Measurements from ENCODE around the gene MRPS15. TPM values are rescaled to one million over a fixed set of nuclear protein-coding genes. Genes with fewer than 3 reads are reported as not detected.

MRPS15 gene
- total RNA-seq, 1 donor from 2014 or later, result 72.0 TPM

GRCh38 chr1:36464605-36465393, 615 bp upstream of the MRPS15 start:
- Mint-ChIP-seq H3K9me3 (ENCODE audit: low read depth) (no peaks in the 10 kb centered on the region), H3K4me3 (ENCODE audit: low read depth) (peak overlapping the region; percentile 99), H3K27me3 (no peaks in the 10 kb centered on the region), H3K27ac (peak overlapping the region; percentile 98), H3K36me3 (ENCODE audit: insufficient read depth) (peaks cover 3% of the 10 kb centered on the region), H3K4me1 (ENCODE audit: low read depth) (peaks cover 20% of the 10 kb centered on the region)
- TF ChIP-seq, protein P1, sequence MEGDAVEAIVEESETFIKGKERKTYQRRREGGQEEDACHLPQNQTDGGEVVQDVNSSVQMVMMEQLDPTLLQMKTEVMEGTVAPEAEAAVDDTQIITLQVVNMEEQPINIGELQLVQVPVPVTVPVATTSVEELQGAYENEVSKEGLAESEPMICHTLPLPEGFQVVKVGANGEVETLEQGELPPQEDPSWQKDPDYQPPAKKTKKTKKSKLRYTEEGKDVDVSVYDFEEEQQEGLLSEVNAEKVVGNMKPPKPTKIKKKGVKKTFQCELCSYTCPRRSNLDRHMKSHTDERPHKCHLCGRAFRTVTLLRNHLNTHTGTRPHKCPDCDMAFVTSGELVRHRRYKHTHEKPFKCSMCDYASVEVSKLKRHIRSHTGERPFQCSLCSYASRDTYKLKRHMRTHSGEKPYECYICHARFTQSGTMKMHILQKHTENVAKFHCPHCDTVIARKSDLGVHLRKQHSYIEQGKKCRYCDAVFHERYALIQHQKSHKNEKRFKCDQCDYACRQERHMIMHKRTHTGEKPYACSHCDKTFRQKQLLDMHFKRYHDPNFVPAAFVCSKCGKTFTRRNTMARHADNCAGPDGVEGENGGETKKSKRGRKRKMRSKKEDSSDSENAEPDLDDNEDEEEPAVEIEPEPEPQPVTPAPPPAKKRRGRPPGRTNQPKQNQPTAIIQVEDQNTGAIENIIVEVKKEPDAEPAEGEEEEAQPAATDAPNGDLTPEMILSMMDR (IDR thresholded peaks at IDR 0.05; ENCODE audit: unreplicated experiment), result no peak
- DNase-seq (ENCODE audit: low spot score, unreplicated experiment), result no peak

- TF ChIP-seq, protein P1 (IDR thresholded peaks at IDR 0.05; ENCODE audit: unreplicated experiment), result no peak
- peaks cover 20% of the 10 kb centered on the region for H3K4me1 Mint-ChIP-seq (ENCODE audit: low read depth)
- DNase-seq (ENCODE audit: low spot score, unreplicated experiment), result no peak
- peak overlapping the region; percentile 99 for H3K4me3 Mint-ChIP-seq (ENCODE audit: low read depth)
- H3K27ac Mint-ChIP-seq, result peak overlapping the region; percentile 98
- H3K27me3 Mint-ChIP-seq, result no peaks in the 10 kb centered on the region
- no peaks in the 10 kb centered on the region for H3K9me3 Mint-ChIP-seq (ENCODE audit: low read depth)
- peaks cover 7% of the 10 kb centered on the region for H3K36me3 Mint-ChIP-seq (ENCODE audit: insufficient read depth)
These were observed 751 bp downstream of the MRPS15 start for GRCh38 chr1:36463463-36463802.

DNA sequence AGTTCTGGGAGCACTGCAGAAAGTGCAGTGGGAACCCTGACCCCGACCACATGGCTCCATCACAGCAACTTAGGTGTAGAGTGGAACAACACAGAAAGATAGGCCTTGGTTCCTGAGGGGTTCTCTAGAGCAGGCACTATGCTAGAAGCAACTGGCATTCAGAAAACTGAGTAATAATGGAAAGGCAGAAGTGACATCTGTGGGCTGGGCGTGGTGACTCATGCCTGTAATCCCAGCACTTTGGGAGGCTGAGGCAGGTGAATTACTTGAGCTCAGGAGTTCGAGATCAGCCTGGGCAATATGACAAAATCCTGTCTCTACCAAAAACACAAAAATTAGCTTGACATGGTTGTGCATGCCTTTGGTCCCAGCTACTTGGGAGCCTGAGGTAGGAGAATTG, 5.3 kb downstream of the MRPS15 start:
- H3K4me1 Mint-ChIP-seq (ENCODE audit: low read depth), result peaks cover 5% of the 10 kb centered on the region
- H3K27ac Mint-ChIP-seq, result no peak overlapping the region
- no peaks in the 10 kb centered on the region for H3K9me3 Mint-ChIP-seq (ENCODE audit: low read depth)
- TF ChIP-seq, protein P1 (IDR thresholded peaks at IDR 0.05; ENCODE audit: unreplicated experiment), result no peak
- H3K36me3 Mint-ChIP-seq (ENCODE audit: insufficient read depth), result peaks cover 13% of the 10 kb centered on the region
- H3K27me3 Mint-ChIP-seq, result no peaks in the 10 kb centered on the region
- DNase-seq (ENCODE audit: low spot score, unreplicated experiment), result no peak
- H3K4me3 Mint-ChIP-seq (ENCODE audit: low read depth), result no peak overlapping the region

GRCh38 chr1:36457691-36458090, 6.5 kb downstream of the MRPS15 start:
- TF ChIP-seq, protein P1 (IDR thresholded peaks at IDR 0.05; ENCODE audit: unreplicated experiment), result no peak
- Mint-ChIP-seq H3K9me3 (ENCODE audit: low read depth) (no peaks in the 10 kb centered on the region), H3K4me1 (ENCODE audit: low read depth) (no peaks in the 10 kb centered on the region), H3K4me3 (ENCODE audit: low read depth) (no peak overlapping the region), H3K27me3 (no peaks in the 10 kb centered on the region), H3K36me3 (ENCODE audit: insufficient read depth) (peaks cover 12% of the 10 kb centered on the region), H3K27ac (no peak overlapping the region)
- DNase-seq (ENCODE audit: low spot score, unreplicated experiment), result no peak

GRCh38 chr1:36456391-36456928, 7.7 kb downstream of the MRPS15 start:
- TF ChIP-seq, protein P1 (IDR thresholded peaks at IDR 0.05; ENCODE audit: unreplicated experiment), result no peak
- Mint-ChIP-seq H3K27me3 (no peaks in the 10 kb centered on the region), H3K4me1 (ENCODE audit: low read depth) (peaks cover 2% of the 10 kb centered on the region), H3K9me3 (ENCODE audit: low read depth) (no peaks in the 10 kb centered on the region), H3K27ac (no peak overlapping the region), H3K4me3 (ENCODE audit: low read depth) (no peak overlapping the region), H3K36me3 (ENCODE audit: insufficient read depth) (peaks cover 11% of the 10 kb centered on the region)
- no peak for DNase-seq (ENCODE audit: low spot score, unreplicated experiment)
